Upper lobe of right lung (tissue), 1 donor: Measurements from ENCODE around the gene KCNQ2. TPM values are rescaled to one million over a fixed set of nuclear protein-coding genes. Genes with fewer than 3 reads are reported as not detected.

Experiments used
- ATAC-seq: fragments of 200-7000 bp; cut with Tn5 transposase; one replicate; pipeline ENCODE4 v1.9.1; 2020; ENCODE audit warnings: mild to moderate bottlenecking, moderate library complexity
- DNase-seq: peaks from one replicate; pipeline ENCODE4 v3.0.0-alpha.2; 2020
- H3K27ac ChIP-seq: fragments of 200-600 bp; one replicate; pipeline ENCODE4 v1.8.0; 2022
- H3K27me3 ChIP-seq: fragments of 200-600 bp; one replicate; pipeline ENCODE4 v1.8.0; 2022; ENCODE audit warnings: mild to moderate bottlenecking
- H3K36me3 ChIP-seq: fragments of 200-600 bp; one replicate; pipeline ENCODE4 v1.8.0; 2022
- H3K4me1 ChIP-seq: fragments of 200-600 bp; one replicate; pipeline ENCODE4 v1.8.0; 2022
- H3K4me3 ChIP-seq: fragments of 200-600 bp; one replicate; pipeline ENCODE4 v1.8.0; 2022; ENCODE audit warnings: mild to moderate bottlenecking
- H3K9me3 ChIP-seq: fragments of 200-600 bp; one replicate; pipeline ENCODE4 v1.8.0; 2022
- intact Hi-C: fragments of 100-400 bp; cut with DNase I; formaldehyde crosslinking; loops from one replicate; pipeline ENCODE4 v1.11.0; 2022
- total RNA-seq: library from RNA; stranded (reverse); fragmentation: NEBNext Ultra II Directional; extraction: Animal tissue kit (Norgen Biotek cat#: 25700); gene quantifications from one replicate; pipeline ENCODE4 v1.2.1, GENCODE V29; 2021
- TF ChIP-seq, protein P1 (sequence below): fragments of 200-600 bp; IDR thresholded peaks from one replicate; pipeline ENCODE4 v1.8.0; 2022; ENCODE audit warnings: antibody characterized with exemption
- donor health status: DM: no; HTN: yes; CAD: no; lungs with severe emphysema.

Gene KCNQ2
- total RNA-seq, 1 donor from 2014 or later = not detected

- Histone ChIP-seq H3K4me1 (no peaks in the 10 kb centered on the region), H3K36me3 (no peaks in the 10 kb centered on the region), H3K27ac (no peak overlapping the region), H3K27me3 (peaks cover 28% of the 10 kb centered on the region), H3K4me3 (no peak overlapping the region), H3K9me3 (peaks cover 7% of the 10 kb centered on the region)
- DNase-seq (no peak), ATAC-seq (no peak)
- intact Hi-C loops = no loop called here
- TF ChIP-seq, protein P1, sequence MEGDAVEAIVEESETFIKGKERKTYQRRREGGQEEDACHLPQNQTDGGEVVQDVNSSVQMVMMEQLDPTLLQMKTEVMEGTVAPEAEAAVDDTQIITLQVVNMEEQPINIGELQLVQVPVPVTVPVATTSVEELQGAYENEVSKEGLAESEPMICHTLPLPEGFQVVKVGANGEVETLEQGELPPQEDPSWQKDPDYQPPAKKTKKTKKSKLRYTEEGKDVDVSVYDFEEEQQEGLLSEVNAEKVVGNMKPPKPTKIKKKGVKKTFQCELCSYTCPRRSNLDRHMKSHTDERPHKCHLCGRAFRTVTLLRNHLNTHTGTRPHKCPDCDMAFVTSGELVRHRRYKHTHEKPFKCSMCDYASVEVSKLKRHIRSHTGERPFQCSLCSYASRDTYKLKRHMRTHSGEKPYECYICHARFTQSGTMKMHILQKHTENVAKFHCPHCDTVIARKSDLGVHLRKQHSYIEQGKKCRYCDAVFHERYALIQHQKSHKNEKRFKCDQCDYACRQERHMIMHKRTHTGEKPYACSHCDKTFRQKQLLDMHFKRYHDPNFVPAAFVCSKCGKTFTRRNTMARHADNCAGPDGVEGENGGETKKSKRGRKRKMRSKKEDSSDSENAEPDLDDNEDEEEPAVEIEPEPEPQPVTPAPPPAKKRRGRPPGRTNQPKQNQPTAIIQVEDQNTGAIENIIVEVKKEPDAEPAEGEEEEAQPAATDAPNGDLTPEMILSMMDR = no peak
Measured at GRCh38 chr20:63385819-63386218, 86.6 kb downstream of the KCNQ2 start.

DNA sequence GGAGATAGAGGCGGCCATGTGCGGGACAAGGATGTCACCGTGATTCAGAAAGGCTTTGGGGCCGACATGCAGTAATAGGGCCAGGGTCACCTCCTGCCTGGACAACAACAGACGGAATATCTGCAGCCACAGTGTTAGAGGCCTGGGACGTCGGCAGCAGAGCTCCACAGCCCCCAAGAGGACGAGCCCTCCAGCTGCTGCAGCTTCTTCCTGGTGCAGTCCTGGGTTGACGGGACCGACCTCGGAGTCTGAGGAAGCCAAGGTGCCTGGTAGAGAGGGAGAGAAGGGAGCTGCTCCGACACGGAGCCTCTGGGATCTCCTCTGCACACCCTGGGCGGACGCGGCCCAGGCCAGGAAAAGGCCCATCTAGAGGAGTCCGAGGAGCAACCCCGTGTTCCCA lies 88.1 kb downstream of the KCNQ2 start:
- no peaks in the 10 kb centered on the region for H3K36me3 ChIP-seq

GRCh38 chr20:63383556-63383955 lies 88.9 kb downstream of the KCNQ2 start:
- no peak for ATAC-seq
- no peak for DNase-seq
- H3K4me1 ChIP-seq = no peaks in the 10 kb centered on the region
- intact Hi-C loops = no loop called here
- peaks cover 7% of the 10 kb centered on the region for H3K9me3 ChIP-seq
- TF ChIP-seq, protein P1 = no peak
- H3K27me3 ChIP-seq = peaks cover 38% of the 10 kb centered on the region
- H3K27ac ChIP-seq = no peak overlapping the region
- no peaks in the 10 kb centered on the region for H3K36me3 ChIP-seq
- H3K4me3 ChIP-seq = no peak overlapping the region

More for the DNA sequence above, 88.1 kb downstream of the KCNQ2 start:
- ATAC-seq (no peak), DNase-seq (no peak)
- Histone ChIP-seq H3K4me1 (no peaks in the 10 kb centered on the region), H3K9me3 (peaks cover 7% of the 10 kb centered on the region), H3K4me3 (no peak overlapping the region), H3K27me3 (peaks cover 31% of the 10 kb centered on the region), H3K27ac (no peak overlapping the region)
- TF ChIP-seq, protein P1 = no peak
- intact Hi-C loops = no loop called here

DNA sequence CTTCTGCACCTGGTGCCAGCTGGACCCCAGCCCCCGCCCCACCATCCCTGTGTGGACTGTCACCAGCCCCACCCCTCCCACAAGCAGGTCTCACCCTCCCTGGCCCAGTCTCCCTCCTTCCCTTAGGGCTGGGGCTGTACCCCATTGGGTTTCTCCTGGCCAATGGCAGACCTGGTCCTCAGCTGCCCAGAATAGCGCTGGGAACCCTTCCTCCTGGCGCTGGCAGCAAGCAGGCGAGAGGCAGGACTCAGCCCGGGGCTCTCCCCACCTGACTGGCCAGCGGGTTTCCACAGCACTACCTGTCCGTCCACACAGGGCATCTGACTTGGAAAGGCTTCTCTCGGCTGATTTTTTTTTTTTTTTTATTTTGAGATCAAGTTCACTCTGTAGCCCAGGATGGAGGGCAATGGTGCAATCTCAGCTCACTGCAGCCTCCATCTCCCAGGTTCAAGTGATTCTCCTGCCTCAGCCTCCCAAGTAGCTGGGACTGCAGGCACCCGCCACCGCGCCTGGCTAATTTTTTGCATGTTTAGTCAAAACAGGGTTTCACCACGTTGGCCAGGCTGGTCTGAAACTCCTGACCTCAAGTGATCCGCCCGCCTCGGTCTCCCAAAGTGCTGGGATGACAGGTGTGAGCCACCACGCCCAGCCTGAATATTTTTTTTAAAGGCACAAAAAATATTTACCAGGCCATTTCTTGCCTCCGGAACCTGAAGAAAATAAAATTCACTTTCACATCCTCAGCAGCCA lies 89.7 kb downstream of the KCNQ2 start:
- TF ChIP-seq, protein P1 = no peak
- intact Hi-C loops = no loop called here
- Histone ChIP-seq H3K4me1 (no peaks in the 10 kb centered on the region), H3K27me3 (peaks cover 47% of the 10 kb centered on the region), H3K36me3 (no peaks in the 10 kb centered on the region), H3K27ac (no peak overlapping the region), H3K4me3 (no peak overlapping the region), H3K9me3 (peaks cover 7% of the 10 kb centered on the region)
- no peak for DNase-seq
- ATAC-seq = no peak

DNA sequence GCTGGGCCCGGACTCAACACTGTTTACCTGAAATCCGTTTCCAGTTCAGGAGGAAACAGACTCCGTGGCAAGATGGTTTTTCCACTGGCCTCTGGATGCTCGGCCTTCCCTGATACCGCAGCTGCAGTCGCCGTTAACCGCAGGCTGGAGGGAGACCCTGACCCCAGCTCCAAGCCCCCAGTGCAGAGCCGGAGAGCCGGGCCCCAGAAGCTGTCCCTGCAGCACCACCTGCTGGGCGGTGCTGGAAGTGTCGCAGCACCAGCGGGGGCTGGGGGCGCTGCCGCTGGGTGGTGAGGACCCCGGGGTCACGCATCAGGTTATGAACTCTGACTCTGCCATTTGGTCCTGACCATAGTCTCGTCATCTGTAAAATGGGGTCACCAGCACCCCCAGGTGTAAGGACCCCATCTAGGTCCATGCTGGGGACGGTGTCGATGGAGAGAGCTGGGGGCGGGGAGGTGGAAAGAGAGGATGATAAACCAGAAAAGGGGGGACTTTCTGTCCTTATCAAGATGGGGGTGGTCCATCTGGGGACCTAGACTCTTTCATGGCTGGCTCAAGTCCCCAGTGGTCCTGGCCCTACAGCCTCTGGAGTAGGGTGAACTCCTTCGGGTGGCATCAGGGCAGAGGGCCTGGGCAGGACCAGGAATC lies 90.5 kb downstream of the KCNQ2 start:
- H3K4me1 ChIP-seq = no peaks in the 10 kb centered on the region
- H3K9me3 ChIP-seq = peaks cover 7% of the 10 kb centered on the region
- H3K27ac ChIP-seq = no peak overlapping the region
- peaks cover 55% of the 10 kb centered on the region for H3K27me3 ChIP-seq
- TF ChIP-seq, protein P1 = peak; percentile 87
- H3K4me3 ChIP-seq = no peak overlapping the region
- intact Hi-C loops = no loop called here
- ATAC-seq = peak; percentile 51
- H3K36me3 ChIP-seq = no peaks in the 10 kb centered on the region
- no peak for DNase-seq
